NCI-H1930 (cell line): ENCODE measurements around the gene RSKR.
"Not testable (repeated sequence)": the region's sequence is repeated elsewhere in the genome, so short reads cannot be mapped to it uniquely, and the experiment has no call there.

ENCODE experiments used
- DNase-seq, 2 experiments: peaks; one replicate each; lab custom pipeline; 2025; lab: John Stamatoyannopoulos, UW

Gene RSKR

GRCh38 chr17:28613931-28614381, at the start of gene RSKR:
Gene RSKR, minus strand, starts transcription at chr17:28614185. Its CDS starts 24 bp downstream, at chr17:28614161.
- no peak for DNase-seq

GRCh38 chr17:28663723-28664122, 49.7 kb upstream of the RSKR start:
- no peak for DNase-seq

- DNase-seq, result no peak
Measured at GRCh38 chr17:28662527-28662829, 48.5 kb upstream of the RSKR start.

GRCh38 chr17:28661635-28662526, 47.9 kb upstream of the RSKR start, which contains the start of the genes SDF2 and SUPT6H:
Gene SDF2, minus strand, starts transcription at chr17:28661906. Its CDS starts 30 bp downstream, at chr17:28661876.
Gene SUPT6H, plus strand, starts transcription at chr17:28662205. Its CDS starts 11,197 bp downstream, at chr17:28673402.
- DNase-seq, result peak; percentile 75 to 83

- not testable (repeated sequence) for DNase-seq
Measured at GRCh38 chr17:28659497-28659881, 45.5 kb upstream of the RSKR start.

GRCh38 chr17:28658766-28659496, 44.9 kb upstream of the RSKR start:
- not testable (repeated sequence) for DNase-seq

GRCh38 chr17:28658342-28658741, 44.4 kb upstream of the RSKR start:
- not testable (repeated sequence) for DNase-seq

GRCh38 chr17:28657756-28658155, 43.8 kb upstream of the RSKR start:
- no peak for DNase-seq

GRCh38 chr17:28655160-28655559, 41.2 kb upstream of the RSKR start:
- no peak for DNase-seq

GRCh38 chr17:28648698-28649097, 34.7 kb upstream of the RSKR start:
- DNase-seq, result no peak

GRCh38 chr17:28646039-28646754, 32.2 kb upstream of the RSKR start:
- DNase-seq, result no peak

GRCh38 chr17:28645576-28645939, 31.6 kb upstream of the RSKR start:
- DNase-seq, result no peak

- peak; percentile 85 to 93 for DNase-seq
Measured at GRCh38 chr17:28644787-28645575, 31.0 kb upstream of the RSKR start, which contains the start of gene BLTP2. Gene BLTP2, minus strand, starts transcription at chr17:28645158. Its CDS starts 102 bp downstream, at chr17:28645056.

- peak in 1 of 2 experiments; percentile 7 for DNase-seq
Measured at GRCh38 chr17:28643983-28644786, 30.2 kb upstream of the RSKR start.

GRCh38 chr17:28641579-28641978, 27.6 kb upstream of the RSKR start:
- no peak for DNase-seq

- no peak for DNase-seq
Measured at GRCh38 chr17:28635506-28635905, 21.5 kb upstream of the RSKR start.

- no peak for DNase-seq
Measured at GRCh38 chr17:28634206-28634865, 20.4 kb upstream of the RSKR start.

- DNase-seq, result no peak
Measured at GRCh38 chr17:28626818-28627217, 12.8 kb upstream of the RSKR start.

- DNase-seq, result no peak
Measured at GRCh38 chr17:28624148-28624547, 10.2 kb upstream of the RSKR start.

GRCh38 chr17:28623696-28624095, 9.7 kb upstream of the RSKR start:
- no peak for DNase-seq
